A549 (cell line): ENCODE results near the gene NPAS2. TPM values are rescaled to one million over a fixed set of nuclear protein-coding genes. Genes with fewer than 3 reads are reported as not detected.
A peak's percentile ranks its signal among the peaks of the same experiment; 100 is the strongest.

Experiments
- ATAC-seq, 2 experiments: fragments of 200-7000 bp in 1 of 2; fragments of >200 bp in 1 of 2; cut with Nextera tagmentation in 1 of 2; cut with Tn5 transposase in 1 of 2; 3 replicates each; pipeline versions ENCODE4 v1.8.0 to v1.9.1; 2018 to 2020; ENCODE audit warnings: mild to moderate bottlenecking in 1 of 2, moderate library complexity in 1 of 2
- CTCF ChIA-PET: fragments of 300-600 bp; sonication (Branson Sonifier 250); formaldehyde crosslinking; extraction: SDS; loops from one replicate; lab custom pipeline; 2021; ENCODE audit warnings: antibody characterized with exemption, inconsistent platforms; lab: Yijun Ruan, JAX
- POLR2A ChIA-PET: fragments of 350-600 bp; formaldehyde crosslinking; extraction: SDS; loops from one replicate; lab custom pipeline; 2021; ENCODE audit warnings: antibody characterized with exemption, inconsistent platforms; lab: Yijun Ruan, JAX
- DNase-seq, 2 experiments: peaks; one replicate each; pipeline versions ENCODE4 v3.0.0 to v3.0.0-alpha.2; 2011 to 2016; ENCODE audit warnings: low read depth in 1 of 2, low spot score in 1 of 2
- FAIRE-seq: peaks from 2 replicates; lab custom pipeline; 2011; peaks lifted over from hg19 to GRCh38; lab: Jason Lieb, UNC
- H3K27ac ChIP-seq, 2 experiments: fragments of >200 bp; sonication (Bioruptor Twin); formaldehyde crosslinking; 3 replicates each; pipeline ENCODE4 v1.5.1; 2016 to 2017
- H3K4me1 ChIP-seq: fragments of >200 bp; sonication (Bioruptor Twin); formaldehyde crosslinking; 3 replicates; pipeline ENCODE4 v1.6.1; 2016
- H3K4me2 ChIP-seq: fragments of >200 bp; sonication (Bioruptor Twin); formaldehyde crosslinking; 3 replicates; pipeline ENCODE4 v1.6.1; 2016
- H3K4me3 ChIP-seq: fragments of >200 bp; sonication (Bioruptor Twin); formaldehyde crosslinking; 3 replicates; pipeline ENCODE4 v1.5.1; 2016
- H3K9me3 ChIP-seq: fragments of >200 bp; sonication (Bioruptor Twin); formaldehyde crosslinking; 3 replicates; pipeline ENCODE4 v1.6.1; 2016
- BHLHE40 ChIP-seq: IDR thresholded peaks from 2 replicates; pipeline ENCODE4 v1.6.1; 2012; ENCODE audit warnings: low read depth, low read length, inconsistent platforms
- CBX8 ChIP-seq: fragments of 200-600 bp; sonication (generic); IDR thresholded peaks from 2 replicates; pipeline ENCODE4 v1.6.1; 2016
- EHF ChIP-seq: fragments of 250-450 bp; sonication (Bioruptor Pico); IDR thresholded peaks from 2 replicates; pipeline ENCODE4 v1.5.0; 2020; ENCODE audit warnings: mild to moderate bottlenecking
- EHMT2 ChIP-seq: fragments of 200-600 bp; sonication (generic); IDR thresholded peaks from 2 replicates; pipeline ENCODE4 v1.6.1; 2016; ENCODE audit warnings: antibody characterized with exemption, low read depth, mild to moderate bottlenecking, moderate library complexity
- EP300 ChIP-seq, 2 experiments: fragments of >200 bp; sonication (Bioruptor Twin); formaldehyde crosslinking; IDR thresholded peaks; 2 replicates in 1 of 2; 3 replicates in 1 of 2; pipeline ENCODE4 v1.6.1; 2016 to 2017
- GATA3 ChIP-seq: IDR thresholded peaks from 2 replicates; pipeline ENCODE4 v1.6.1; 2012; ENCODE audit warnings: borderline replicate concordance
- HDAC2 ChIP-seq: fragments of 200-600 bp; sonication (generic); IDR thresholded peaks from 2 replicates; pipeline ENCODE4 v1.6.1; 2016
- HOXA7 ChIP-seq: fragments of 250-450 bp; sonication (Bioruptor Pico); IDR thresholded peaks from 2 replicates; pipeline ENCODE4 v1.5.0; 2020; ENCODE audit warnings: mild to moderate bottlenecking, moderate library complexity
- JUN ChIP-seq, 2 experiments: fragments of >200 bp; sonication (Bioruptor Twin); formaldehyde crosslinking; IDR thresholded peaks; 2 replicates in 1 of 2; 3 replicates in 1 of 2; pipeline ENCODE4 v1.6.1; 2016 to 2017
- JUNB ChIP-seq: fragments of >200 bp; sonication (Bioruptor Twin); formaldehyde crosslinking; IDR thresholded peaks from 2 replicates; pipeline ENCODE4 v1.6.1; 2016
- KDM1A ChIP-seq: fragments of 200-600 bp; sonication (generic); IDR thresholded peaks from 2 replicates; pipeline ENCODE4 v1.6.1; 2016; ENCODE audit warnings: low read depth, mild to moderate bottlenecking
- MYC ChIP-seq: IDR thresholded peaks from 2 replicates; pipeline ENCODE4 v1.6.1; 2012; ENCODE audit warnings: mild to moderate bottlenecking, inconsistent platforms, low read length, improper control_type of control experiment, borderline replicate concordance
- NPAS2 ChIP-seq: fragments of 250-450 bp; sonication (Bioruptor Pico); IDR thresholded peaks from 2 replicates; pipeline ENCODE4 v1.8.0; 2022; ENCODE audit warnings: mild to moderate bottlenecking, moderate library complexity, borderline replicate concordance
- POLR2A ChIP-seq: IDR thresholded peaks from 2 replicates; pipeline ENCODE4 v1.6.1; 2012; ENCODE audit warnings: mild to moderate bottlenecking, low read length
- RAD21 ChIP-seq, 2 experiments: fragments of >200 bp in 1 of 2; sonication (Bioruptor Twin) in 1 of 2; formaldehyde crosslinking in 1 of 2; IDR thresholded peaks in 1 of 2; conservative IDR thresholded peaks in 1 of 2; 2 replicates in 1 of 2; 3 replicates in 1 of 2; pipeline ENCODE4 v1.6.1; 2012 to 2018; ENCODE audit warnings: inconsistent platforms in 1 of 2
- RARB ChIP-seq: fragments of 250-450 bp; sonication (Bioruptor Pico); IDR thresholded peaks from 2 replicates; pipeline ENCODE4 v1.8.0; 2021; ENCODE audit warnings: mild to moderate bottlenecking, moderate library complexity
- SMC3 ChIP-seq: fragments of >200 bp; sonication (Bioruptor Twin); formaldehyde crosslinking; IDR thresholded peaks from 3 replicates; pipeline ENCODE4 v1.6.1; 2018; ENCODE audit warnings: inconsistent platforms
- TFCP2L1 ChIP-seq: fragments of 250-450 bp; sonication (Bioruptor Pico); IDR thresholded peaks from 2 replicates; pipeline ENCODE4 v1.5.0; 2021; ENCODE audit warnings: mild to moderate bottlenecking
- ZNF302 ChIP-seq: fragments of 250-450 bp; sonication (Bioruptor Pico); IDR thresholded peaks from 2 replicates; pipeline ENCODE4 v1.9.0; 2021; ENCODE audit warnings: inconsistent platforms, mild to moderate bottlenecking, moderate library complexity
- WGBS: methylation state at CpG from one replicate; pipeline ENCODE4 v1.1.6; 2017; ENCODE audit errors: missing lambda C conversion rate; 5-methylcytosine and 5-hydroxymethylcytosine counted together
- polyA plus RNA-seq, 4 experiments: library from polyadenylated mRNA; depleted of rRNA in 3 of 4; stranded (reverse); fragments of >200 nt; fragmentation: RNase III in 1 of 4; extraction: RNeasy Plus Mini Kit Qiagen cat#74134 plus additional on column Dnase treatment in 1 of 4; gene quantifications; 2 replicates in 3 of 4; 3 replicates in 1 of 4; pipeline ENCODE4 v1.2.3, GENCODE V29; 2011 to 2017
- TF ChIP-seq, protein P1 (sequence below): fragments of 450-650 bp; IDR thresholded peaks from 2 replicates; pipeline ENCODE4 v1.6.1; 2014; ENCODE audit warnings: antibody characterized with exemption
- TF ChIP-seq, protein P2 (sequence below): fragments of >200 bp; sonication (Bioruptor Twin); formaldehyde crosslinking; IDR thresholded peaks from 3 replicates; pipeline ENCODE4 v1.5.1; 2016

NPAS2 gene
- polyA plus RNA-seq, 2 of the 4 experiments (the other 2 are of a cell fraction), result 31.4 to 56.1 TPM

DNA sequence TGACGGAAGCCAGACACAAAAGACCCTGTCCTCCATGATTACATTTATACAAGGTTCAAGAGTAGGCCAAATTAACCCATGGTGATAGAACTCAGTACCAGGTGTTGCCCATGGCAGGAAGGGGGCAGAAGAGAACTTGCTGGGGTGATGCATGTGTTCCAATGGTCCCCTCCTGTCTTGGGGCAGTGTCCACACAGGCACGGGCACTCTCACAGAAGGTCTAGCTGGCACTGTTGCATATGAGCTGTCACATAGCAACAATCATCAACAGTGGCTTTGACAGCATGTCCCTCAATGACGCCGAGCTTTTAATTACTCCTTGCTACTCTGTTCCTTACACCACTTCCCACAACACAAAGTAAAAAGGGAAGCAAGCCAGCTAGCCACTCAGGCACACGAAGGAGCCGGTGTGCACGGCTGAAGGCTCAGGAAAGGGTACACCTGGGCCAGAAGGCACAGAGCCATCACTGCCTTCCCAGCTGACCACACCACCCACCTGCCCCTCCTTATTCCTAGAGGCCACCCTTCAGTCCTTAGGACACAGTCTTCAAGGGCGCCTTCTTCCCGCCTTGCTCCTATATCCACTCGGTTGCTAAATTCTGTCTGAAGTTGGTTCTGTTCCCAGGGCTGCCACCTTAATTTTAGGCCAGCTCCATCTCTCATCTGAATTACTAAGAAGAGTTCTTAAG lies 211.1 kb downstream of the NPAS2 start:
- FAIRE-seq (no peak), DNase-seq (no peak)
- H3K27ac ChIP-seq, result no peak overlapping the region
- TF ChIP-seq MYC (no peak), RAD21 (conservative IDR thresholded peaks at IDR 0.05 in 1 of 2, IDR thresholded peaks at IDR 0.05 in 1 of 2) (peak in 1 of 2 experiments; percentile 28; a peak in 1 of 5 replicates), SMC3 (no peak)
- TF ChIP-seq, all 56 proteins: peak for 1
- peaks cover 3% of the 10 kb centered on the region; the same call in 1 of the 3 replicates for H3K4me1 ChIP-seq
- 86% methylated on average over 10 of the region's 10 CpGs for WGBS
- CTCF ChIA-PET, result interaction anchor here (0.8 to 4.9 kb wide), 9 partner anchors 16 to 196 kb away, joined by 3 to 41 read pairs (median 4); partner anchors contain the start of gene TBC1D8
- POLR2A ChIA-PET, result no interaction called here
- H3K9me3 ChIP-seq, result no peaks in the 10 kb centered on the region
- peak; percentile 19 to 27; a peak in 2 of 6 replicates for ATAC-seq
- H3K4me2 ChIP-seq, result no peak overlapping the region
- H3K4me3 ChIP-seq, result no peak overlapping the region

DNA sequence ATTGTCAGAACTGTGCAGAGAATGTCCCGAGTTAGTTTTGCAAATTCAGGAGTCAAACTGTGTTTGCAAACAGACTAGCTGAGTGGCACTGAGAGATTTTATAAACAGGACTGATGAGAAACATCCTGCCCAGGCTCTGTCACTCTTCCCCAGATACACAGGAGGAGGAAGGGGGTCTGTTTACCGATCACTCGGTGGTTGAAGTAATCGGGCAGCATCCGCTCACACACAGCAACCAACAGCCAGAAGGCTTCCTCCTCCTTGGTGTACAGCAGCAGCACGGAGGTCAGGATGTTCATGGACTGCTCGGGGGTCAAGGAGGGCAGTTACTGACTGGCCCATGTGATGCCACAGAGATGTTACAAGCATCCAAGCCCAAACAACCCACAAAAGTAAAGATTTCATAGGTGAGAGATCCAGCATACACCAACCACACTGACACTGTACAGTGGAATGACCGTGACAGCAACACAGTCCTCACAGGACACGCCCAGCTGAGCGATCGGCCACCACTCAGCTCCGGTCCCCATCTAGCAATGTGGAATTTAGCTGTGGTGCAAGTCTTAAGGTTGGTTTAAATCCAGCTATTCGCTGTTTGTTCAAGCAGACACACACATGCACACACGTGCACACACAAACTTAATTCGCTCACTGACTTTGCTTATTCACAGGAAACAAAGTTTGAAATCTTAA lies 212.3 kb downstream of the NPAS2 start:
- ChIA-PET POLR2A (interaction anchor here (0.6 to 1.1 kb wide), 2 partner anchors 30 to 48 kb away, joined by 3 to 4 read pairs; partner anchors contain the start of gene RPL31), CTCF (interaction anchor here (0.6 to 4.9 kb wide), 8 partner anchors 9 to 438 kb away, joined by 3 to 41 read pairs (median 4); partner anchors contain the start of gene TBC1D8)
- no peak overlapping the region for H3K4me3 ChIP-seq
- peaks cover 8% of the 10 kb centered on the region; the same call in 2 of the 3 replicates for H3K4me1 ChIP-seq
- H3K9me3 ChIP-seq, result no peaks in the 10 kb centered on the region
- FAIRE-seq (no peak), ATAC-seq (no peak)
- no peak overlapping the region for H3K27ac ChIP-seq
- TF ChIP-seq, protein P1, sequence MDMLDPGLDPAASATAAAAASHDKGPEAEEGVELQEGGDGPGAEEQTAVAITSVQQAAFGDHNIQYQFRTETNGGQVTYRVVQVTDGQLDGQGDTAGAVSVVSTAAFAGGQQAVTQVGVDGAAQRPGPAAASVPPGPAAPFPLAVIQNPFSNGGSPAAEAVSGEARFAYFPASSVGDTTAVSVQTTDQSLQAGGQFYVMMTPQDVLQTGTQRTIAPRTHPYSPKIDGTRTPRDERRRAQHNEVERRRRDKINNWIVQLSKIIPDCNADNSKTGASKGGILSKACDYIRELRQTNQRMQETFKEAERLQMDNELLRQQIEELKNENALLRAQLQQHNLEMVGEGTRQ, result no peak
- no peak for TF ChIP-seq EP300 (IDR thresholded peaks at IDR 0.05)
- TF ChIP-seq HDAC2, result no peak
- no peak for TF ChIP-seq ZNF302 (CRISPR knock-in tag)
- TF ChIP-seq EHMT2, result no peak
- TF ChIP-seq TFCP2L1 (CRISPR knock-in tag), result no peak
- TF ChIP-seq KDM1A, result no peak
- no peak for TF ChIP-seq GATA3
- no peak for TF ChIP-seq EHF
- no peak for TF ChIP-seq JUN (IDR thresholded peaks at IDR 0.05)
- TF ChIP-seq POLR2A, result no peak
- TF ChIP-seq RARB (CRISPR knock-in tag), result no peak
- no peak for TF ChIP-seq BHLHE40
- no peak for TF ChIP-seq JUNB
- TF ChIP-seq, all 56 proteins: peak for 0
- no peak for DNase-seq
- H3K4me2 ChIP-seq, result no peak overlapping the region
- WGBS, result 91% methylated on average over 12 of the region's 15 CpGs

DNA sequence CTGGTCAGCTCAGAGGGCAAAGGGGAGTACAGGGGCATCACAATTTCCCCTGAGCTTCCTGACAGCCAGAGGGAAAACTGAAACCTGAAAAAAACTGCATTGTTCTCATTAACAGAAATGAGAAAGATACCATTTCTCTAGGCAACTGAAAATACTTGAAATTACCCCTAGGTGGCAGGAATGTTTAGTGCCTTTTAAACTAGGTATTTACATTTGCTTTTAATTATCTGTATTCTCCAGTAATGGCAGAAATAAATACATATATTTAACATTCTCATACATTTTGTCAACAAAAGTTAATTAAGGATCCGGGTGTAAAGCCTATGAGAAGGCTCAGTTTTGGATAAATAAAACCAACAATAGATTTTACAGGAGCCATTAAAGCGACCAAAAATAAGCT lies 216.6 kb downstream of the NPAS2 start:
- Histone ChIP-seq H3K9me3 (no peaks in the 10 kb centered on the region), H3K4me2 (no peak overlapping the region), H3K4me1 (peaks cover 27% of the 10 kb centered on the region; the same call in 2 of the 3 replicates), H3K4me3 (no peak overlapping the region), H3K27ac (peak overlapping the region; percentile 58 to 80; a peak in 5 of 6 replicates)
- ChIA-PET POLR2A (interaction anchor here (0.7 to 1.6 kb wide), 2 partner anchors 9 to 115 kb away, joined by 3 to 6 read pairs; partner anchors contain the start of gene TBC1D8), CTCF (interaction anchor here (0.6 to 5.2 kb wide), 29 partner anchors 8 to 252 kb away, joined by 3 to 107 read pairs (median 5); partner anchors contain the start of gene TBC1D8)
- 0 out of 6 replicates have a peak, but pooled peaks of 1 of the 2 experiments have one; percentile 13 for ATAC-seq
- TF ChIP-seq RAD21 (conservative IDR thresholded peaks at IDR 0.05 in 1 of 2, IDR thresholded peaks at IDR 0.05 in 1 of 2), result peak; percentile 75 to 80
- no peak for TF ChIP-seq HOXA7 (CRISPR knock-in tag)
- TF ChIP-seq ZNF302 (CRISPR knock-in tag), result no peak
- peak; percentile 72 for TF ChIP-seq SMC3
- no peak for TF ChIP-seq NPAS2
- TF ChIP-seq, protein P2, sequence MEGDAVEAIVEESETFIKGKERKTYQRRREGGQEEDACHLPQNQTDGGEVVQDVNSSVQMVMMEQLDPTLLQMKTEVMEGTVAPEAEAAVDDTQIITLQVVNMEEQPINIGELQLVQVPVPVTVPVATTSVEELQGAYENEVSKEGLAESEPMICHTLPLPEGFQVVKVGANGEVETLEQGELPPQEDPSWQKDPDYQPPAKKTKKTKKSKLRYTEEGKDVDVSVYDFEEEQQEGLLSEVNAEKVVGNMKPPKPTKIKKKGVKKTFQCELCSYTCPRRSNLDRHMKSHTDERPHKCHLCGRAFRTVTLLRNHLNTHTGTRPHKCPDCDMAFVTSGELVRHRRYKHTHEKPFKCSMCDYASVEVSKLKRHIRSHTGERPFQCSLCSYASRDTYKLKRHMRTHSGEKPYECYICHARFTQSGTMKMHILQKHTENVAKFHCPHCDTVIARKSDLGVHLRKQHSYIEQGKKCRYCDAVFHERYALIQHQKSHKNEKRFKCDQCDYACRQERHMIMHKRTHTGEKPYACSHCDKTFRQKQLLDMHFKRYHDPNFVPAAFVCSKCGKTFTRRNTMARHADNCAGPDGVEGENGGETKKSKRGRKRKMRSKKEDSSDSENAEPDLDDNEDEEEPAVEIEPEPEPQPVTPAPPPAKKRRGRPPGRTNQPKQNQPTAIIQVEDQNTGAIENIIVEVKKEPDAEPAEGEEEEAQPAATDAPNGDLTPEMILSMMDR, result peak; percentile 59
- no peak for TF ChIP-seq CBX8
- DNase-seq, result no peak
- WGBS, result 57% methylated on average over 2 of the region's 2 CpGs
- no peak for FAIRE-seq
